HL-60 (cell line): ENCODE data around the gene R3HDM1.

Experiments used
- DNase-seq, 2 experiments: peaks; one replicate each; pipeline ENCODE4 v3.0.0-alpha.2; 2010 to 2020; ENCODE audit warnings: low read depth in 1 of 2, low spot score in 1 of 2
- H3K27ac ChIP-seq: fragments of 250-450 bp; sonication (Bioruptor Pico); replicated peaks from 2 replicates; pipeline ENCODE4 v1.5.1; 2020; ENCODE audit warnings: mild to moderate bottlenecking, moderate library complexity
- H3K27me3 ChIP-seq: fragments of 250-450 bp; sonication (Bioruptor Pico); 2 replicates; pipeline ENCODE4 v1.5.1; 2021; ENCODE audit warnings: mild to moderate bottlenecking, moderate library complexity; ENCODE audit not compliant: insufficient read depth, poor library complexity, severe bottlenecking
- H3K4me3 ChIP-seq: replicated peaks from 2 replicates; pipeline ENCODE4 v1.5.1; 2011; ENCODE audit warnings: mild to moderate bottlenecking, control low read depth, low read length; ENCODE audit not compliant: insufficient read depth
- CTCF ChIP-seq: IDR thresholded peaks from one replicate; pipeline ENCODE4 v1.5.1; 2011; ENCODE audit warnings: low read length, control low read depth, inconsistent platforms; ENCODE audit not compliant: insufficient read depth
- GABPA ChIP-seq: IDR thresholded peaks from 2 replicates; pipeline ENCODE4 v1.6.1; 2012; ENCODE audit warnings: low read depth
- POLR2AphosphoS5 ChIP-seq: IDR thresholded peaks from 2 replicates; pipeline ENCODE4 v1.6.1; 2012; ENCODE audit warnings: low read depth
- REST ChIP-seq: IDR thresholded peaks from 2 replicates; pipeline ENCODE4 v1.6.1; 2012; ENCODE audit warnings: low read depth; ENCODE audit not compliant: insufficient replicate concordance
- SPI1 ChIP-seq: IDR thresholded peaks from 2 replicates; pipeline ENCODE4 v1.6.1; 2012; ENCODE audit warnings: low read depth, mild to moderate bottlenecking, borderline replicate concordance

Gene R3HDM1

GRCh38 chr2:135762530-135762929, 231.2 kb downstream of the R3HDM1 start:
- Histone ChIP-seq H3K4me3 (no peak overlapping the region), H3K27ac (no peak overlapping the region), H3K27me3 (no peaks in the 10 kb centered on the region)
- DNase-seq, result no peak
- TF ChIP-seq CTCF (no peak), POLR2AphosphoS5 (no peak), REST (no peak), GABPA (no peak), SPI1 (no peak)

GRCh38 chr2:135768863-135769262, 237.6 kb downstream of the R3HDM1 start:
- no peak overlapping the region for H3K27ac ChIP-seq
- no peak overlapping the region for H3K4me3 ChIP-seq
- TF ChIP-seq REST (no peak), GABPA (no peak), CTCF (no peak), POLR2AphosphoS5 (no peak), SPI1 (no peak)
- DNase-seq, result no peak
- H3K27me3 ChIP-seq, result no peaks in the 10 kb centered on the region

GRCh38 chr2:135773319-135773718, 242.0 kb downstream of the R3HDM1 start:
- no peak for DNase-seq
- H3K27ac ChIP-seq, result no peak overlapping the region

More at GRCh38 chr2:135773319-135773718, 242.0 kb downstream of the R3HDM1 start:
- Histone ChIP-seq H3K4me3 (no peak overlapping the region), H3K27me3 (no peaks in the 10 kb centered on the region)
- TF ChIP-seq REST (no peak), SPI1 (no peak), GABPA (no peak), POLR2AphosphoS5 (no peak), CTCF (no peak)
